Neuron (in vitro differentiated cells): Measurements from ENCODE around the gene LRR1.

Source experiments
- H2AFZ ChIP-seq: one replicate; pipeline ENCODE4 v1.6.1; 2013; ENCODE audit warnings: low read depth, mild to moderate bottlenecking, inconsistent platforms, low read length, moderate library complexity
- H3K27me3 ChIP-seq: one replicate; pipeline ENCODE4 v1.6.1; 2013; ENCODE audit warnings: low read length; ENCODE audit not compliant: insufficient read depth
- H3K36me3 ChIP-seq: one replicate; pipeline ENCODE4 v1.6.1; 2013; ENCODE audit warnings: low read length; ENCODE audit not compliant: insufficient read depth
- H3K4me1 ChIP-seq: one replicate; pipeline ENCODE4 v1.6.1; 2013; ENCODE audit warnings: low read length; ENCODE audit not compliant: insufficient read depth
- H3K4me3 ChIP-seq: 2 replicates; pipeline ENCODE4 v1.5.1; 2013; ENCODE audit warnings: mild to moderate bottlenecking, low read length, moderate library complexity
- H3K9me3 ChIP-seq: one replicate; pipeline ENCODE4 v1.6.1; 2013; ENCODE audit warnings: low read length

LRR1 gene, protein sequence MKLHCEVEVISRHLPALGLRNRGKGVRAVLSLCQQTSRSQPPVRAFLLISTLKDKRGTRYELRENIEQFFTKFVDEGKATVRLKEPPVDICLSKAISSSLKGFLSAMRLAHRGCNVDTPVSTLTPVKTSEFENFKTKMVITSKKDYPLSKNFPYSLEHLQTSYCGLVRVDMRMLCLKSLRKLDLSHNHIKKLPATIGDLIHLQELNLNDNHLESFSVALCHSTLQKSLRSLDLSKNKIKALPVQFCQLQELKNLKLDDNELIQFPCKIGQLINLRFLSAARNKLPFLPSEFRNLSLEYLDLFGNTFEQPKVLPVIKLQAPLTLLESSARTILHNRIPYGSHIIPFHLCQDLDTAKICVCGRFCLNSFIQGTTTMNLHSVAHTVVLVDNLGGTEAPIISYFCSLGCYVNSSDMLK

DNA sequence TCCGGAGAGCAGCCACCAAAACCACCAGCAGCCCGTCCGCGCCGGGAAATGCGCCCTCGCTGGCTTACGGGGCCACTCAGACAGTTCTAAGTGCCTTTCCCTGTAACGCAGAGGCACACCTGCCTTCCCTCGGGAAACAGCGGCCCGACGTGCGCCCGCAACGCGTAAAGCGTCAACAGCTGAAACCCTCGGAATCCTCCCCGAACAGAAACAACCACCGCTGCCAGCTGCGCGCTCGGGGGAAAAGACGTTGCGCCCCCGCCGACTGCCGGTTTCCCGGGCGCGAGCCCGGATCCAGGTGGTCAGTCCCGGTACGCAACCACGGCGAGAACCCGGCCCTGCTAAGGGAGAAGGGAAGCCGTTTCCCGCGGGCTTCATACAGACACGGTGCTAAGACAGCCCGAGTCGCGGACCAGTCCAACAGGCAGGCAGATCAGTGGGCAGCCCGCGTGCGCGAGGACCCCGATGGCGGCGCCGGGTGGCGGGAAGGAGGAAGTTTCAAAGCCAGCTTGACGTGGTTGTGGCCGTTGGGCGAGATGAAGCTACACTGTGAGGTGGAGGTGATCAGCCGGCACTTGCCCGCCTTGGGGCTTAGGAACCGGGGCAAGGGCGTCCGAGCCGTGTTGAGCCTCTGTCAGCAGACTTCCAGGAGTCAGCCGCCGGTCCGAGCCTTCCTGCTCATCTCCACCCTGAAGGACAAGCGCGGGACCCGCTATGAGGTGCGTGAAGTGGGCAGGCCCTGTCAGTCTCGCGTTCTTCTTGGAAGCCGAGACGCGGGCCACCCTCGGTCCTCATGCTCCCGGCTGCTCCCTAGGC, at the start of gene LRR1:
TSS of gene LRR1 (plus strand) at position 456 of the 816 bp plus-strand sequence. CDS start at position 537, 81 bp downstream.
- no peaks in the 10 kb centered on the region for H3K27me3 ChIP-seq
- peaks cover 14% of the 10 kb centered on the region for H3K36me3 ChIP-seq
- peak within 1 kb of the TSS; percentile 95 for H2AFZ ChIP-seq
- peaks cover 15% of the 10 kb centered on the region for H3K4me1 ChIP-seq
- H3K9me3 ChIP-seq = no peaks in the 10 kb centered on the region
- peak within 1 kb of the TSS; percentile 98 for H3K4me3 ChIP-seq

DNA sequence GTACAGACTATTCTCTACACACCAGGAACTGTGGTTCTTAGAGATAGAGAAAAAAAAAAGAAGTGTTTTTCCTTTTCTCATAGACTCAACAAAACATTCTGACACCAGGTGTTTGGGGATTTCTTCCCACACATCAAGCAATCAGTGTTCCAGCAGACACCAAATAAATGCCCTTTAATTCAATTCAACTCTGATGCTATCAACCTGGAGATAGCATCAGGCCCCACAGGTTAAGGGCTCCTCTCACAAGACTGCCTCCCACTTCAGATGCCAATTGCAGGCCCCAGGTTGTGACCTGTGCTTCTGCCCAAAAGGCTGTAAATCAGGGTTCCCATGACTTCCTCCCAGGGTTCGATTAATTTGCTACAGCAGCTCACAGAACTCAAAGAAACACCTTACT, 49.3 kb upstream of the LRR1 start:
- Histone ChIP-seq H3K27me3 (no peaks in the 10 kb centered on the region), H3K4me1 (peaks cover 10% of the 10 kb centered on the region), H3K36me3 (no peaks in the 10 kb centered on the region), H3K4me3 (no peak overlapping the region), H3K9me3 (no peaks in the 10 kb centered on the region), H2AFZ (no peak overlapping the region)

DNA sequence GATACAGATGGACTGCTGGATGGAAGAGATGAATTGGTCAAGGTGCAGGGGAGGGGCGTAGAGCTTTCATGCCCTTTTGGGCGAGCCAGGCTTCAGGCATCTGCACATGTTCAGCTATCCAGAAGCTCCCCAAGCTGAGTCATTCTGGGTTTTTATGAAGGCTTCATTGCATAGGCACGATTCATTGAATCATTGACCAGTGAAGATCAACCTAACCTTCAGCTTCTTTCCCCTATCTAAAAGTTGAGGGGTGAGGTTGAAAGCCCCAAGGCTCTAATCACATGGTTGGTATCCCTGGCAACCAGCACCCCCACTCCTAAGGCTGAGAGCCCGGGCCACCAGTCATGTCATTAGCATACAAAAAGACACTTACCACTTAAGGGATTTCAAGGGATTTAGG, 48.9 kb upstream of the LRR1 start:
- Histone ChIP-seq H3K9me3 (no peaks in the 10 kb centered on the region), H3K4me1 (peaks cover 10% of the 10 kb centered on the region), H3K27me3 (no peaks in the 10 kb centered on the region), H2AFZ (no peak overlapping the region), H3K36me3 (no peaks in the 10 kb centered on the region), H3K4me3 (no peak overlapping the region)

DNA sequence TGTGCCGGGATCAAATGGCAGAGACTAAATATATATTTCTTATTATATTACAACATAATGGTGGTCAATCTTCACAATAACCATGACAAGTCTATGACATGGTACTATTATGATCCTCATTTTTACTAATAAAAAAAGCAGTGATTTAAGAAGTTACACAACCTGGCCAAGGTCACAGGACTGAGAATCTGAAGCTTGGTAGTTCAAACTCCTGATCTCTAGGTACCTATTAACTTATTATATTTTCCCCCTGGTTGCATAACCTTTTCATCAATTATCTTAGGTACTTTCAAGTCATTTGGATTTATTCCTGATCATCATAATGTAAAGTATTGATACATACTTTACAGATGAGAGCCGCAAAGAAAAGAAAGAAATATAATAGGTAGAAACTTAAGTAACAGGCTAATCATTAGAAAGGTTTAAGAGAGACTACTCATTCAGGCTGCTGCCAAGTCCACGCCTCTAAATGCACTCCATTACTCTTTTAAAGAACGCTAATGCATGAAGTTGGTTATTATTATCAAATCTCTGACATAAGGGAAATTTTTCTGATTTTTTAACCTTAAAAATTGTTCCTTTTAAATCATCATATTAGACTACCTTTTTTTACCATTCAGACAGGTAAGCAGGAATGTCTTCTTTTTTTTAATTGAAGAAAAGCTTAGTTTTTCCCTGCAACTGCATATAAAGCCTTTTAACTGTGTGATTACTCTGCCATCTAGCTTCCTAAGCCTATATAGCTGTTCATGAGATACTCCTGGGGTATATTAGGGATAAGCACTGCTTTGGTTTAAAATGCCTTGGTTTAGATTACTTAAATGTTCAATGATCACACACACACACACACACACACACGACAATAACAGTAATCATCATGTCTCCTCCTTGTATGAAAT, 48.2 kb upstream of the LRR1 start:
- H3K4me1 ChIP-seq = peaks cover 10% of the 10 kb centered on the region
- no peaks in the 10 kb centered on the region for H3K36me3 ChIP-seq
- H2AFZ ChIP-seq = no peak overlapping the region
- no peaks in the 10 kb centered on the region for H3K27me3 ChIP-seq
- H3K9me3 ChIP-seq = no peaks in the 10 kb centered on the region
- no peak overlapping the region for H3K4me3 ChIP-seq

DNA sequence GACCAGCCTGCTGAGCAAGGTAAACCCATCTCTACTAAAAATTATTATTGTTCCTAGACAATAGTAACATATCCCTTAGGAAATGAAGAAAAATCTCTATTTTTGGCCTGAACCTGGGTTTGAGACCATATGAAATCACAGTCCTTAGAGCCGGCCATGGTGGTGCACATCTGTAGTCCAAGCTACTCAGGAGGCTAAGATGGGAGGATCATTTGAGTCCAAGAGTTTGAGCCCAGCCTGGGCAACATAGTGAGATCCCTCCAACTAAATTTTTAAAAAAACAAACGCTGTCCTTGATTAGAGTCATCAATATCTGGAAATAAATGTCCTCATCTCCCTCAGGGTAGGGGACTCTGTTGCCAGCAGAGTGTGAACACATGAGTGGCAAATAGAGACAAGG, 47.2 kb upstream of the LRR1 start:
- Histone ChIP-seq H3K4me1 (peaks cover 10% of the 10 kb centered on the region), H3K27me3 (no peaks in the 10 kb centered on the region), H3K36me3 (no peaks in the 10 kb centered on the region), H3K4me3 (no peak overlapping the region), H2AFZ (no peak overlapping the region), H3K9me3 (no peaks in the 10 kb centered on the region)

DNA sequence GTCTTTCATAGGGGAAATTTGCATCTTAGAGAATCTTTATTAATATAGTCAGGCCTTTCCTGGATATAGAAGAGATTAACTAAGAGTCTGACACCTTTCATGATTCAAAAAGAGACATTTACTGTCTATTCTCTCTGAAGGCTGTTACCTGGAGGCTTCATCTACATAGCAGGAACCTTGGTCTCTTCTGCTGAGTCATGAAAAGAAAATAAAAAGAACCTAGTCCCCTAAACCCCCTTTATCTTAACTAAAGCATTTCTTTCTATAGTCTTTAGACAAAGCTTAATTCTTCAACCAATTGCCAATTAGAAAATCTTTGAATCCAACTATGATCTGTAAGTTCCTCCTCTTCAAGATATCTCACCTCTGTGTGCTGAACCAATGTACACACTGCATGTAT, 45.6 kb upstream of the LRR1 start:
- no peaks in the 10 kb centered on the region for H3K36me3 ChIP-seq
- no peak overlapping the region for H2AFZ ChIP-seq
- no peaks in the 10 kb centered on the region for H3K27me3 ChIP-seq
- no peak overlapping the region for H3K4me3 ChIP-seq
- peaks cover 10% of the 10 kb centered on the region for H3K4me1 ChIP-seq
- H3K9me3 ChIP-seq = no peaks in the 10 kb centered on the region

DNA sequence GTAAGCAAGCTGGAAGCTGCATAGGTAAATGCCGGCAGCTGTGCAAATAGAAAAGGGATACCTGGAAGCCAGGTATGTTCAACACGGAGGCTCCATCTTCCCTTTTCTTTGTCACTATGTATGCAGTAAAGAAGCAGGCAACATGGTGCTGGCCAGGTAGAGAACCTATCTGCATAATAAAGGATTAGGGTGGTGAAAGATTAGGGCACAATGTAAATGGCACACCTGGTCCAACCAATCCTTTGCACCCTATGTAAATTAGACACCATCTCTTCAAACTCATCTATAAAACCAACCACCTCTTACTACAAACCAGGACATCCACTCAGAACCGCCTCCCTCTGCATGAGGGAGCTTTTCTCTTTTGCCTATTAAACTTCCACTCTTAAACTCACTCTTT, 44.8 kb upstream of the LRR1 start:
- Histone ChIP-seq H2AFZ (no peak overlapping the region), H3K4me1 (peaks cover 10% of the 10 kb centered on the region), H3K4me3 (no peak overlapping the region), H3K36me3 (no peaks in the 10 kb centered on the region), H3K9me3 (no peaks in the 10 kb centered on the region), H3K27me3 (no peaks in the 10 kb centered on the region)

DNA sequence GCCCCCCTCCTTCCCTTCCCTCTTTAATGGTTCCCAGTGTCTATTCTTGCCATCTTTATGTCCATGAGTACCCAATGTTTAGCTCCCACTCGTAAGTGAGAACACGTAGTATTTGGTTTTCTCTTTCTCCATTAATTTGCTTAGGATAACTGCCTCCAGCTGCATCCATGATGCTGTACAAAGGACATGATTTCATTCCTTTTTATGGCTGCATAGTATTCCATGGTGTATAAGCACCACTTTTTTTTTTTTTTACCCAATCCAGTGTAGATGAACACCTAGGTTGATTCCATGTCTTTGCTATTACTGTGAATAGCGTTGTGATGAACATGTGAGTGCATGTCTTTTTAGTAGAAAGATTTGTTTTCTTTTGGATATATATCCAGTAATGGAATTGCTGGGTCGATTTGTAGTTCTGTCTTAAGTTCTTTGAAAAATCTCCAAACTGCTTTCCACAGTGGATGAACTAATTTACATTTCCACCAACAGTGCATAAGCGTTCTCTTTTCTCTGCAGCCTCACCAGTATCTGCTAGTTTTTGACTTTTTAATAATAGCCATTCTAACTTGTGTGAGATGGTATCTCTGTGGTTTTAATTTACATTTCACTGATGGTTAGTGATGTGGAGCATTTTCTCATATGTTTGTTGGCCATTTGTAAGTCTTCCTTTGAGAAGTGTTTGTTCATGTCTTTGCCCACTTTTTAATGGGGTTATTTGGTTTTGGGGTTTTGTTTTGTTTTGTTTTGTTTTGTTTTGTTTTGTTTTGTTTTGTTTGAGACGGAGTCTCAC, 38.6 kb upstream of the LRR1 start:
- H3K27me3 ChIP-seq = no peaks in the 10 kb centered on the region
- H3K9me3 ChIP-seq = no peaks in the 10 kb centered on the region
- no peaks in the 10 kb centered on the region for H3K36me3 ChIP-seq
- H2AFZ ChIP-seq = no peak overlapping the region
- H3K4me1 ChIP-seq = no peaks in the 10 kb centered on the region
- H3K4me3 ChIP-seq = no peak overlapping the region

DNA sequence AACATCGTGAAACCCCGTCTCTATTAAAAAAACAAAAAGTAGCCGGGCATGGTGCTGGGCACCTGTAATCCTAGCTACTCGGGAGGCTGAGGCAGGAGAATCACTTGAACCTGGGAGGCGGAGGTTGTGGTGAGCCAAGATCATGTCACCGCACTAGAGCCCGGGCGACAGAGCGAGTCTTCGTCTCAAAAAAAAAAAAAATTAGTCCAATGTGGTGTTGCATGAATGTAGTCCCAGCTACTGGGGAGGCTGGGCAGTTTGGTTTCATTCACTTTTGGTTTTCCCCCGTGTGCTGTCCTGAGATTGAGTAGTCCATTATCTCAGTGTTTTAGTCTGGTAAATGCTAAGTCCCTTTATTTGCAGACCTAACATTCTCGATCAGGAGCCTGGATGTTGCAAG, 32.0 kb upstream of the LRR1 start:
- Histone ChIP-seq H3K4me3 (no peak overlapping the region), H3K36me3 (no peaks in the 10 kb centered on the region), H2AFZ (no peak overlapping the region), H3K27me3 (no peaks in the 10 kb centered on the region), H3K4me1 (no peaks in the 10 kb centered on the region), H3K9me3 (peaks cover 4% of the 10 kb centered on the region)

DNA sequence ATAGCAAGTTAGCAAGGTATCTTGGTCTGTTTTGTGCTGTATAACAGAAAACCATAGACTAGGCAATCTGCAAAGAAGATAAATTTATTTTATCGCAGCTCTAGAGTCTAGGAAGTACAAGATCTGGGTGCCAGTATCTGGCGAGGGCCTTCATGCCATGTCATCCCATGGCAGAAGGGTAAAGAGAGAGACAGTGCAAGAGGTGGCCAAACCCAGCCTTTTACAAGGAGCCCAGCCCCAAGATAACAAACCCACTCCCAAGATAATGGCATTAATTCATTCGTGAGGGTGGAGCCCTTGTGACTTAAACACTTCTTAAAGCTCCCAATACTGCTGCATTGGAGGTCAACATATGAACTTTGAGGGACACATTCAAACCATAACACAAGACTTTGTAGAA, 29.5 kb upstream of the LRR1 start:
- peaks cover 4% of the 10 kb centered on the region for H3K9me3 ChIP-seq

DNA sequence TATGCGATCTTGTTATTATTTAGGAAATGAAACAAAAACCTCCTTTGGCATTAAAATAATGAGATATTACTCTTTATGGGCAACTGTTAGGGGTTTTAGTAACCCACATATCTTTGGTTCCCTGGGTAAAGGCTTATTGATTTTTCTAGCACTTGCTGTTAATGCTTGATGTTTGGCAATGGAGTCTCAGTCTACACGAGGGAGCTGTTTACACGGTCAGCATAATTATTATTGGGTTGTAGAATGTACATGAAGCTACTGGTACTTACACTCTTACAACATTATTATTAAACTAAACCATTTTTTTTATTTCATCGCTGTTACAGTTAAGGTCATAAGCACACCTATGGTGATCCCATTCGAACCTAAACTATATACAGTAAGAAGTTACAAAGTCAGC, 24.7 kb upstream of the LRR1 start:
- Histone ChIP-seq H3K9me3 (peaks cover 4% of the 10 kb centered on the region), H3K4me1 (no peaks in the 10 kb centered on the region), H3K27me3 (no peaks in the 10 kb centered on the region), H3K4me3 (no peak overlapping the region), H3K36me3 (peaks cover 34% of the 10 kb centered on the region), H2AFZ (no peak overlapping the region)

More for the DNA sequence above, 29.5 kb upstream of the LRR1 start:
- Histone ChIP-seq H3K27me3 (no peaks in the 10 kb centered on the region), H3K4me1 (no peaks in the 10 kb centered on the region), H3K4me3 (no peak overlapping the region), H3K36me3 (peaks cover 6% of the 10 kb centered on the region), H2AFZ (no peak overlapping the region)

DNA sequence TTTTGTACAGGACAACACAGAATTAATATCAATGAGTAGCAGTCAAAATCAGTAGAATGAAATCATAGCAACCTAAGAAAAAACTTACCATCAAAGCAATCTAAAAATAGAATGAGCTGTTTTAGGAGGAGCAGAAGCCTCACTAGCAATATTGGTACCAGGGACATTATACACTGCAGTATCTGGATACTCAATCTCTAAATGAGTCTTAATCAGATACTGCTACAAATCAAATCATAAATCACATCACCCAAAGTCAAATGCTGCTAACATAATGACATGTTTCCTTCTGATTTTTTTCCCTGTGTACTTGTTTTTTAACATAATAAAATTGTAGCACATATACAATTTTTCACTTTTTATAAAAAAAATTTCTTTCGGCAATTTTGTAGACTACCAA, 20.6 kb upstream of the LRR1 start:
- Histone ChIP-seq H3K9me3 (no peaks in the 10 kb centered on the region), H3K27me3 (no peaks in the 10 kb centered on the region), H3K4me1 (no peaks in the 10 kb centered on the region), H2AFZ (no peak overlapping the region), H3K4me3 (no peak overlapping the region), H3K36me3 (peaks cover 43% of the 10 kb centered on the region)
